GM12801 (cell line): Measurements from ENCODE around the gene CIAO2B.

Experiments
- CTCF ChIP-seq: IDR thresholded peaks from one replicate; pipeline ENCODE4 v1.5.1; 2011; ENCODE audit warnings: control low read depth; ENCODE audit not compliant: insufficient read length; ENCODE audit errors: extremely low read depth

The CIAO2B gene

GRCh38 chr16:66945939-66946338 is 11.7 kb upstream of the CIAO2B start:
- TF ChIP-seq CTCF = no peak

GRCh38 chr16:66944054-66944441 is 9.8 kb upstream of the CIAO2B start:
- TF ChIP-seq CTCF = no peak

GRCh38 chr16:66943426-66944053 is 9.3 kb upstream of the CIAO2B start:
- TF ChIP-seq CTCF = no peak

- TF ChIP-seq CTCF = no peak
Observed at GRCh38 chr16:66942981-66943380, 8.8 kb upstream of the CIAO2B start.

GRCh38 chr16:66940236-66940635 is 6.0 kb upstream of the CIAO2B start:
- TF ChIP-seq CTCF = no peak

- no peak for TF ChIP-seq CTCF
Observed at GRCh38 chr16:66939366-66939765, 5.2 kb upstream of the CIAO2B start.

- no peak for TF ChIP-seq CTCF
Observed at GRCh38 chr16:66937725-66938337, 3.6 kb upstream of the CIAO2B start.
